Left lobe of liver (tissue), 2 donors: Measurements from ENCODE around the gene BTN3A1. TPM values are rescaled to one million over a fixed set of nuclear protein-coding genes. Genes with fewer than 3 reads are reported as not detected.

Experiments
- ATAC-seq: fragments of 200-7000 bp; cut with Tn5 transposase; one replicate; pipeline ENCODE4 v1.9.1; 2020; ENCODE audit warnings: mild to moderate bottlenecking, moderate library complexity
- DNase-seq: peaks from one replicate; pipeline ENCODE4 v3.0.0-alpha.2; 2020; ENCODE audit warnings: low spot score
- total RNA-seq: library from RNA; stranded (reverse); gene quantifications from one replicate; pipeline ENCODE4 v1.2.1, GENCODE V29; 2021
- donor health status: DM: no; HTN: no; CAD: no; lungs with moderate emphysema.
- donor health status: DM: no; HTN: yes; CAD: no.

Gene BTN3A1
- total RNA-seq, 1 donor from 2014 or later = 9.5 TPM

GRCh38 chr6:26379292-26379691 lies 22.8 kb upstream of the BTN3A1 start:
- ATAC-seq (no peak), DNase-seq (no peak)

- DNase-seq = no peak
- ATAC-seq = no peak
Observed at GRCh38 chr6:26379740-26380139, 22.3 kb upstream of the BTN3A1 start.

- no peak for DNase-seq
- ATAC-seq = no peak
Observed at GRCh38 chr6:26380256-26380655, 21.8 kb upstream of the BTN3A1 start.

- ATAC-seq (no peak), DNase-seq (no peak)
Observed at GRCh38 chr6:26382121-26382520, 20.0 kb upstream of the BTN3A1 start.

GRCh38 chr6:26383624-26384417 lies 18.3 kb upstream of the BTN3A1 start:
- no peak for DNase-seq

GRCh38 chr6:26385734-26386125 lies 16.3 kb upstream of the BTN3A1 start:
- DNase-seq (no peak), ATAC-seq (no peak)

More at GRCh38 chr6:26383624-26384417, 18.3 kb upstream of the BTN3A1 start:
- peak; percentile 71 for ATAC-seq

GRCh38 chr6:26387565-26387964 lies 14.5 kb upstream of the BTN3A1 start:
- ATAC-seq (no peak), DNase-seq (no peak)

- ATAC-seq (no peak), DNase-seq (no peak)
Observed at GRCh38 chr6:26388014-26388413, 14.1 kb upstream of the BTN3A1 start.

GRCh38 chr6:26388441-26388840 lies 13.6 kb upstream of the BTN3A1 start:
- ATAC-seq (no peak), DNase-seq (no peak)

GRCh38 chr6:26389349-26389894 lies 12.7 kb upstream of the BTN3A1 start:
- ATAC-seq = no peak

GRCh38 chr6:26390531-26390930 lies 11.5 kb upstream of the BTN3A1 start:
- DNase-seq = no peak
- no peak for ATAC-seq

More at GRCh38 chr6:26389349-26389894, 12.7 kb upstream of the BTN3A1 start:
- no peak for DNase-seq

GRCh38 chr6:26392932-26393636 lies 9.0 kb upstream of the BTN3A1 start:
- DNase-seq (no peak), ATAC-seq (no peak)

GRCh38 chr6:26394289-26394688 lies 7.8 kb upstream of the BTN3A1 start:
- DNase-seq (no peak), ATAC-seq (peak; percentile 39)

GRCh38 chr6:26398555-26398954 lies 3.5 kb upstream of the BTN3A1 start:
- no peak for ATAC-seq
- DNase-seq = no peak

- no peak for ATAC-seq
Observed at GRCh38 chr6:26400626-26401025, 1.4 kb upstream of the BTN3A1 start.

GRCh38 chr6:26401389-26401986 lies 587 bp upstream of the BTN3A1 start:
- ATAC-seq = peak; percentile 48
- DNase-seq = no peak

More at GRCh38 chr6:26400626-26401025, 1.4 kb upstream of the BTN3A1 start:
- DNase-seq = no peak

- DNase-seq (no peak), ATAC-seq (no peak)
Observed at GRCh38 chr6:26403893-26404292, 1.8 kb downstream of the BTN3A1 start.

GRCh38 chr6:26404546-26404945 lies 2.5 kb downstream of the BTN3A1 start:
- DNase-seq (no peak), ATAC-seq (no peak)

- ATAC-seq (no peak), DNase-seq (no peak)
Observed at GRCh38 chr6:26408828-26409730, 7.0 kb downstream of the BTN3A1 start.

- no peak for DNase-seq
- no peak for ATAC-seq
Observed at GRCh38 chr6:26411751-26412150, 9.7 kb downstream of the BTN3A1 start.
